Natural killer cell (primary cell): ENCODE results near the gene CEP20. TPM values are rescaled to one million over a fixed set of nuclear protein-coding genes. Genes with fewer than 3 reads are reported as not detected.
A peak's percentile ranks its signal among the peaks of the same experiment; 100 is the strongest.
"Not testable (repeated sequence)": the region's sequence is repeated elsewhere in the genome, so short reads cannot be mapped to it uniquely, and the experiment has no call there.

Experiments
- ATAC-seq, 3 donors: fragments of 150-1000 bp in 2 of 3; fragments of 200-7000 bp in 1 of 3; cut with Tn5 transposase; 1 replicate in 1 of 3; 2 replicates in 2 of 3; pipeline ENCODE4 v1.10.0; 2021; ENCODE audit warnings: mild to moderate bottlenecking in 2 of 3, moderate library complexity in 2 of 3
- DNase-seq, 2 donors: peaks; one replicate each; pipeline versions ENCODE4 v3.0.0 to v3.0.0-alpha.2; 2013 to 2021; ENCODE audit warnings: mixed read lengths in 1 of 2
- H3K27ac ChIP-seq: one replicate; pipeline ENCODE4 v1.5.1; 2013; ENCODE audit warnings: mild to moderate bottlenecking, low read length
- H3K27me3 ChIP-seq: one replicate; pipeline ENCODE4 v1.6.1; 2013; ENCODE audit warnings: low read length; ENCODE audit not compliant: control insufficient read depth, insufficient read depth
- H3K36me3 ChIP-seq: one replicate; pipeline ENCODE4 v1.6.1; 2013; ENCODE audit warnings: low read length; ENCODE audit not compliant: control insufficient read depth, insufficient read depth
- H3K4me1 ChIP-seq: one replicate; pipeline ENCODE4 v1.6.1; 2013; ENCODE audit warnings: low read length; ENCODE audit not compliant: control insufficient read depth, insufficient read depth
- H3K4me3 ChIP-seq: one replicate; pipeline ENCODE4 v1.5.1; 2013; ENCODE audit warnings: low read length
- H3K9me3 ChIP-seq: one replicate; pipeline ENCODE4 v1.6.1; 2013; ENCODE audit warnings: low read length; ENCODE audit not compliant: control insufficient read depth, insufficient read depth
- H3K27ac Mint-ChIP-seq, 2 donors: one replicate each; pipeline ENCODE4 v1.8.0; 2022; ENCODE audit warnings: mild to moderate bottlenecking in 2 of 2, mixed read lengths in 2 of 2, moderate library complexity in 1 of 2
- H3K27me3 Mint-ChIP-seq, 2 donors: one replicate each; pipeline ENCODE4 v1.8.0; 2022; ENCODE audit warnings: low read depth in 2 of 2, mixed read lengths in 2 of 2
- H3K36me3 Mint-ChIP-seq: one replicate; pipeline ENCODE4 v1.8.0; 2022; ENCODE audit warnings: mixed read lengths
- H3K4me1 Mint-ChIP-seq, 2 donors: one replicate each; pipeline ENCODE4 v1.8.0; 2022; ENCODE audit warnings: mixed read lengths in 2 of 2
- H3K4me3 Mint-ChIP-seq: one replicate; pipeline ENCODE4 v1.8.0; 2022; ENCODE audit warnings: mild to moderate bottlenecking, moderate library complexity, mixed read lengths
- H3K9me3 Mint-ChIP-seq, 2 donors: one replicate each; pipeline ENCODE4 v1.8.0; 2022; ENCODE audit warnings: mixed read lengths in 2 of 2
- WGBS: methylation state at CpG from one replicate; pipeline ENCODE4 v1.1.7; 2013; ENCODE audit warnings: missing lambda C conversion rate; ENCODE audit not compliant: insufficient coverage; 5-methylcytosine and 5-hydroxymethylcytosine counted together
- intact Hi-C: fragments of 100-400 bp; cut with micrococcal nuclease; formaldehyde crosslinking; loops from one replicate; pipeline ENCODE4 v1.14.2; 2022
- total RNA-seq, 4 donors: library from RNA; stranded (reverse); fragments of 120-200 nt in 1 of 4; gene quantifications; one replicate each; pipeline versions ENCODE4 v1.2.3 to v1.2.4, GENCODE V29; 2013 to 2022
- TF ChIP-seq, protein P1 (sequence below): fragments of 200-600 bp; IDR thresholded peaks from one replicate; pipeline ENCODE4 v1.8.0; 2022; ENCODE audit warnings: antibody characterized with exemption

Gene CEP20, protein sequence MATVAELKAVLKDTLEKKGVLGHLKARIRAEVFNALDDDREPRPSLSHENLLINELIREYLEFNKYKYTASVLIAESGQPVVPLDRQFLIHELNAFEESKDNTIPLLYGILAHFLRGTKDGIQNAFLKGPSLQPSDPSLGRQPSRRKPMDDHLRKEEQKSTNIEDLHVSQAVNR
- 10 to 100 TPM; 21.4 to 23.2 (median 23.1) TPM for total RNA-seq
- 39.7 TPM for total RNA-seq (2013)

DNA sequence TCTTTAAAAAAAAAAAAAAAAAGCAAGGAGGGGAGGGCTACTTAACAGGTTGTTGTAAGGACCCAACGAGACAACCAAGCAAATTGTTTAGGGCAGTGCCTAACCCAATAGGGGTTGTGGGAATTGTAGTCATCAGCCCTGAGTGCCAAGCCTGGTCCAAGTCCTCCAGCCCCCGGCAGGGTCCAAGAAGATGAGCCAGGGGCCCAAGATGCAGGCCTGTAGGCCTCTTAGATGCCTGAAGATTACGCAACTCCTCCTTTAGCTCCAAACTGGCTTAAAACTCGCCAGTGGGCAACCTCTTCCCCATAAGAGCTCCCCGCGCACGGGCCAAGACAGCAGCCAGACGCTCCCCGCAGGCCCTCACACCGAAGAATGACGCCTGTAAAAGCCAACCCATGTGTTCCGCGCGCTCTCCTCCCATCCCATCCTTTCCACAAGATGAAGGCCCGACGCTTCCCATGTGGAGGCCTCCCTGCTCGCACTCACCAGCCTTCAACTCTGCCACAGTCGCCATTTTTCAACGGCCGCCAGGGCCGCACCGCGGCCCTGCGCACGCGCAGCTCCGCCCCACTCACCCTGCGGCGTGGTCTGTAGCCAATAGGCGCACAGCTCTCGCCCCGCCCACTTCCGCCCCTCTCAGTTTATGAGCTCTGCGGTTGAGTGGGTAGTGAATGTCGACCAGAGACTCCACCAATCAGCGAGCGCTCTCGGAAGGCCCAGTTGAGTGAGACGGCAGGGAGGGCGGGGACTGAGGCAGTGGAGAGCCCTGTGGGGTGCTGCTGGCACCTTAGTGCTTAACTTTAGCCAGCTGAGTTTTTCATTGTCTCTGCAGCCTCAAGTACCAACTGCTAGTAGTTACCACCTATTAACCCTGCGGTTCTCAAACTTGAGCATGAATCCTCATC lies at the start of gene CEP20:
Gene CEP20, minus strand, starts transcription at position 532 of the 905 bp plus-strand sequence. Its CDS starts 18 bp downstream, at position 514.
- Mint-ChIP-seq H3K4me1 (peaks cover 30 to 32% of the 10 kb centered on the region in 2 donors), H3K36me3 (no peaks in the 10 kb centered on the region), H3K4me3 (peak within 1 kb of the TSS; percentile 98), H3K27me3 (no peaks in the 10 kb centered on the region), H3K9me3 (no peaks in the 10 kb centered on the region), H3K27ac (peak within 1 kb of the TSS; percentile 90 to 96)
- peaks cover 20% of the 10 kb centered on the region for H3K4me1 ChIP-seq
- peak within 1 kb of the TSS; percentile 100 for H3K4me3 ChIP-seq
- H3K36me3 ChIP-seq = peaks cover 3% of the 10 kb centered on the region
- no peaks in the 10 kb centered on the region for H3K9me3 ChIP-seq
- peak within 1 kb of the TSS; percentile 86 for H3K27ac ChIP-seq
- intact Hi-C loops = loop anchor here (2.0 to 5.0 kb wide), 2 partner anchors 64 to 238 kb away; no protein-coding TSS in a partner anchor
- TF ChIP-seq, protein P1, sequence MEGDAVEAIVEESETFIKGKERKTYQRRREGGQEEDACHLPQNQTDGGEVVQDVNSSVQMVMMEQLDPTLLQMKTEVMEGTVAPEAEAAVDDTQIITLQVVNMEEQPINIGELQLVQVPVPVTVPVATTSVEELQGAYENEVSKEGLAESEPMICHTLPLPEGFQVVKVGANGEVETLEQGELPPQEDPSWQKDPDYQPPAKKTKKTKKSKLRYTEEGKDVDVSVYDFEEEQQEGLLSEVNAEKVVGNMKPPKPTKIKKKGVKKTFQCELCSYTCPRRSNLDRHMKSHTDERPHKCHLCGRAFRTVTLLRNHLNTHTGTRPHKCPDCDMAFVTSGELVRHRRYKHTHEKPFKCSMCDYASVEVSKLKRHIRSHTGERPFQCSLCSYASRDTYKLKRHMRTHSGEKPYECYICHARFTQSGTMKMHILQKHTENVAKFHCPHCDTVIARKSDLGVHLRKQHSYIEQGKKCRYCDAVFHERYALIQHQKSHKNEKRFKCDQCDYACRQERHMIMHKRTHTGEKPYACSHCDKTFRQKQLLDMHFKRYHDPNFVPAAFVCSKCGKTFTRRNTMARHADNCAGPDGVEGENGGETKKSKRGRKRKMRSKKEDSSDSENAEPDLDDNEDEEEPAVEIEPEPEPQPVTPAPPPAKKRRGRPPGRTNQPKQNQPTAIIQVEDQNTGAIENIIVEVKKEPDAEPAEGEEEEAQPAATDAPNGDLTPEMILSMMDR = no peak
- peak; percentile 99 to 100 for DNase-seq
- peak; percentile 97 to 100 (median 98) for ATAC-seq
- WGBS = under 1% methylated on average over 41 of the region's 41 CpGs
- no peaks in the 10 kb centered on the region for H3K27me3 ChIP-seq

DNA sequence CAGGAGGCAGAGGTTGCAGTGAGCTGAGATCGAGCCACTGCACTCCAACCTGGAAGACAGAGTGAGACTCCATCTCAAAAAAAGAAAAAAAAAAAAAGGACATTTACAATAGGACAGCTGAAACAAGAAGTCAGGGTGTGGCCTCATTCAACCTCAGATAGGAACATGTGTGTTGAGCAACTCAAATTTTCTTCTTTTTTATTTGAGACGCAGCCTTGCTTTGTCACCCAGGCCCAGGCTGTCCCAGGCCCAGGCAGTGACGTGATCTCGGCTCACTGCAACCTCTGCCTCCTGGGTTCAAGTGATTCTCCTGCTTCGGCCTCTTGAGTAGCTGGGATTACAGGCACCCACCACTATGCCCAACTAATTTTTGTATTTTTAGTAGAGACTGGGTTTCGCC lies 48.4 kb upstream of the CEP20 start:
- H3K4me1 ChIP-seq, H3K4me3 ChIP-seq, H3K36me3 Mint-ChIP-seq, H3K9me3 ChIP-seq, H3K36me3 ChIP-seq, H3K27ac ChIP-seq, intact Hi-C loops, H3K27me3 Mint-ChIP-seq, H3K4me3 Mint-ChIP-seq, H3K27me3 ChIP-seq, H3K4me1 Mint-ChIP-seq, H3K9me3 Mint-ChIP-seq, H3K27ac Mint-ChIP-seq, DNase-seq: not testable (repeated sequence)
- 93% methylated on average over 5 of the region's 6 CpGs for WGBS
- peak in 1 of 3 donors; percentile 72 for ATAC-seq

- intact Hi-C loops = no loop called here
- Mint-ChIP-seq H3K36me3 (no peaks in the 10 kb centered on the region), H3K4me1 (no peaks in the 10 kb centered on the region), H3K27me3 (peaks cover 0 to 3% of the 10 kb centered on the region in 2 donors), H3K9me3 (peaks cover 0 to 2% of the 10 kb centered on the region in 2 donors), H3K4me3 (no peak overlapping the region), H3K27ac (no peak overlapping the region)
- Histone ChIP-seq H3K4me1 (no peaks in the 10 kb centered on the region), H3K27ac (no peak overlapping the region), H3K4me3 (no peak overlapping the region), H3K9me3 (no peaks in the 10 kb centered on the region), H3K27me3 (no peaks in the 10 kb centered on the region), H3K36me3 (no peaks in the 10 kb centered on the region)
- TF ChIP-seq, protein P1 = no peak
- DNase-seq (no peak), ATAC-seq (no peak)
Measured at GRCh38 chr16:15934991-15935390, 46.6 kb upstream of the CEP20 start.

GRCh38 chr16:15933781-15934180 lies 45.4 kb upstream of the CEP20 start:
- Mint-ChIP-seq H3K27me3 (peaks cover 0 to 3% of the 10 kb centered on the region in 2 donors), H3K27ac (no peak overlapping the region), H3K4me3 (no peak overlapping the region), H3K9me3 (peaks cover 0 to 2% of the 10 kb centered on the region in 2 donors), H3K36me3 (no peaks in the 10 kb centered on the region), H3K4me1 (no peaks in the 10 kb centered on the region)
- ATAC-seq (no peak), DNase-seq (no peak)
- TF ChIP-seq, protein P1 = no peak
- Histone ChIP-seq H3K36me3 (no peaks in the 10 kb centered on the region), H3K4me1 (no peaks in the 10 kb centered on the region), H3K27me3 (no peaks in the 10 kb centered on the region), H3K27ac (no peak overlapping the region), H3K9me3 (no peaks in the 10 kb centered on the region), H3K4me3 (no peak overlapping the region)
- intact Hi-C loops = no loop called here
- WGBS = 94% methylated on average over 4 of the region's 4 CpGs
